Spleen (tissue), 13 donors: ENCODE results near the gene PCAT7. TPM values are rescaled to one million over a fixed set of nuclear protein-coding genes. Genes with fewer than 3 reads are reported as not detected.
"Not testable (repeated sequence)": the region's sequence is repeated elsewhere in the genome, so short reads cannot be mapped to it uniquely, and the experiment has no call there.

Experiments
- DNase-seq: peaks from one replicate; pipeline ENCODE4 v3.0.0-alpha.2; 2020
- H3K27ac ChIP-seq, 8 donors: fragments of 200-600 bp; sonication (generic) in 7 of 8; 1 replicate in 4 of 8; 2 replicates in 4 of 8; pipeline versions ENCODE4 v1.5.0 to v1.8.0; 2016 to 2021; ENCODE audit warnings: inconsistent platforms in 4 of 8, mild to moderate bottlenecking in 4 of 8, moderate library complexity in 1 of 8
- H3K27me3 ChIP-seq, 7 donors: fragments of 200-600 bp; sonication (generic) in 6 of 7; replicated peaks in 1 of 7; 1 replicate in 4 of 7; 2 replicates in 3 of 7; pipeline versions ENCODE4 v1.5.0 to v1.8.0; 2016 to 2021; ENCODE audit warnings: inconsistent platforms in 3 of 7, mild to moderate bottlenecking in 1 of 7
- H3K36me3 ChIP-seq, 6 donors: fragments of 200-600 bp; sonication (generic) in 5 of 6; 1 replicate in 4 of 6; 2 replicates in 2 of 6; pipeline versions ENCODE4 v1.5.0 to v1.8.0; 2016 to 2021; ENCODE audit warnings: inconsistent platforms in 2 of 6
- H3K4me1 ChIP-seq, 6 donors: fragments of 200-600 bp; sonication (generic) in 5 of 6; 1 replicate in 3 of 6; 2 replicates in 3 of 6; pipeline versions ENCODE4 v1.5.0 to v1.8.0; 2016 to 2021; ENCODE audit warnings: inconsistent platforms in 3 of 6
- H3K4me3 ChIP-seq, 8 donors: fragments of 200-600 bp; sonication (generic) in 7 of 8; 1 replicate in 4 of 8; 2 replicates in 4 of 8; pipeline versions ENCODE4 v1.5.0 to v1.8.0; 2016 to 2021; ENCODE audit warnings: inconsistent platforms in 4 of 8, mild to moderate bottlenecking in 4 of 8, moderate library complexity in 2 of 8
- H3K9me3 ChIP-seq, 8 donors: fragments of 200-600 bp; sonication (generic) in 7 of 8; 1 replicate in 4 of 8; 2 replicates in 4 of 8; pipeline versions ENCODE4 v1.5.0 to v1.8.0; 2016 to 2021; ENCODE audit warnings: inconsistent platforms in 4 of 8
- CTCF ChIP-seq, 11 experiments: fragments of 200-600 bp in 7 of 11; fragments of 450-650 bp in 4 of 11; sonication (generic) in 4 of 11; IDR thresholded peaks in 8 of 11; conservative IDR thresholded peaks in 3 of 11; 1 replicate in 7 of 11; 2 replicates in 4 of 11; pipeline versions ENCODE4 v1.4.0 to v1.8.0; 2016 to 2021; ENCODE audit warnings: antibody characterized with exemption in 11 of 11, inconsistent platforms in 4 of 11, mild to moderate bottlenecking in 1 of 11
- POLR2A ChIP-seq, 3 donors: fragments of 450-650 bp; IDR thresholded peaks; one replicate each; pipeline ENCODE4 v1.5.1; 2017; ENCODE audit warnings: antibody characterized with exemption in 3 of 3, mild to moderate bottlenecking in 1 of 3
- POLR2AphosphoS5 ChIP-seq, 3 donors: sonication (generic); formaldehyde crosslinking; IDR thresholded peaks; one replicate each; pipeline ENCODE4 v1.5.1; 2017; ENCODE audit warnings: antibody characterized with exemption in 3 of 3
- WGBS, 5 donors: extraction: QIAGEN DNeasy Blood & Tissue Kit in 3 of 5; methylation state at CpG; one replicate each; pipeline versions ENCODE4 v1.1.5 to v1.1.7; 2013 to 2018; 5-methylcytosine and 5-hydroxymethylcytosine counted together
- intact Hi-C: fragments of 100-400 bp; cut with DNase I; formaldehyde crosslinking; loops from one replicate; pipeline ENCODE4 v1.15.0; 2023; ENCODE audit warnings: low total_unique reads
- long read RNA-seq, 2 donors: transcript quantifications; one replicate each; lab custom pipeline, GENCODE V29; 2026
- polyA plus RNA-seq, 3 donors: library from polyadenylated mRNA; stranded (reverse); fragments of 200-250 nt; gene quantifications; one replicate each; pipeline ENCODE4 v1.2.1, GENCODE V29; 2013
- total RNA-seq, 7 donors: library from RNA; depleted of rRNA in 3 of 7; stranded (reverse); fragments of >200 nt in 3 of 7; fragmentation: NEBNext Ultra II Directional in 4 of 7; extraction: Animal tissue kit (Norgen Biotek cat#: 25700) in 4 of 7; gene quantifications; one replicate each; pipeline versions ENCODE4 v1.1.0 to v1.2.1, GENCODE V29; 2016 to 2021
- donor health status: healthy with polysubstance abuse.
- donor health status: DM: no; HTN: no; CAD: no; lungs with moderate emphysema.
- donor health status: DM: no; HTN: no; CAD: no.
- donor health status: Bipolar disorder and iron deficiency.
- donor health status: healthy.
- donor health status: DM: no; HTN: no; CAD: no.
- donor health status: DM: yes; HTN: yes; CAD: no.

PCAT7 gene
- not detected for total RNA-seq
- polyA plus RNA-seq = under 1 TPM in 2 of 3 donors, not detected in 1; 0.03 to 0.05 TPM
- long read RNA-seq, donor 1 = 0 reads
- long read RNA-seq, donor 2, partial matches to known transcripts = 0 of 7 reads
- long read RNA-seq, donor 2, other reads (novel, unspliced or antisense) = 7 of 7 reads

GRCh38 chr9:94554439-94555331 lies at the start of gene PCAT7:
TSS of gene PCAT7 (plus strand) at chr9:94555083.
- no peaks in the 10 kb centered on the region for H3K36me3 ChIP-seq
- H3K9me3 ChIP-seq = no peaks in the 10 kb centered on the region
- no peak within 1 kb of the TSS for H3K27ac ChIP-seq
- intact Hi-C loops = no loop called here
- TF ChIP-seq POLR2AphosphoS5 (IDR thresholded peaks at IDR 0.05) (no peak), CTCF (IDR thresholded peaks at IDR 0.05 in 8 of 11, conservative IDR thresholded peaks at IDR 0.05 in 3 of 11) (peak in 4 of 11 experiments; percentile 9 to 20 (median 15))
- no peak for DNase-seq
- peaks cover 0 to 16% (median 0%) of the 10 kb centered on the region in 7 donors for H3K27me3 ChIP-seq
- 79 to 83% (median 81%) methylated on average over 39 to 40 of the region's 40 CpGs for WGBS, 5 donors
- H3K4me1 ChIP-seq = no peaks in the 10 kb centered on the region
- no peak within 1 kb of the TSS for H3K4me3 ChIP-seq

DNA sequence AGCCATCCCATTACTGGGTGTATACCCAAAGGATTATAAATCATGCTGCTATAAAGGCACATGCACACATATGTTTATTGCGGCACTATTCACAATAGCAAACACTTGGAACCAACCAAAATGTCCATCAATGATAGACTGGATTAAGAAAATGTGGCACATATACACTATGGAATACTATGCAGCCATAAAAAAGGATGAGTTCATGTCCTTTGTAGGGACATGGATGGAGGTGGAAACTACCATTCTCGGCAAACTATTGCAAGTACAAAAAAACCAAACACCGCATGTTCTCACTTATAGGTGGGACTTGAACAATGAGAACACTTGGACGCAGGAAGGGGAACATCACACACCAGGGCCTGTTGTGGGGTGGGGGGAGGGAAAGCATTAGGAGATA lies 48.5 kb upstream of the PCAT7 start:
- H3K27ac ChIP-seq, H3K9me3 ChIP-seq, H3K4me1 ChIP-seq, H3K36me3 ChIP-seq, H3K4me3 ChIP-seq, intact Hi-C loops, DNase-seq: not testable (repeated sequence)
- H3K27me3 ChIP-seq = peaks cover 0 to 23% (median 0%) of the 10 kb centered on the region in 7 donors
- WGBS, 5 donors = 93 to 99% (median 98%) methylated on average over 4 of the region's 4 CpGs

DNA sequence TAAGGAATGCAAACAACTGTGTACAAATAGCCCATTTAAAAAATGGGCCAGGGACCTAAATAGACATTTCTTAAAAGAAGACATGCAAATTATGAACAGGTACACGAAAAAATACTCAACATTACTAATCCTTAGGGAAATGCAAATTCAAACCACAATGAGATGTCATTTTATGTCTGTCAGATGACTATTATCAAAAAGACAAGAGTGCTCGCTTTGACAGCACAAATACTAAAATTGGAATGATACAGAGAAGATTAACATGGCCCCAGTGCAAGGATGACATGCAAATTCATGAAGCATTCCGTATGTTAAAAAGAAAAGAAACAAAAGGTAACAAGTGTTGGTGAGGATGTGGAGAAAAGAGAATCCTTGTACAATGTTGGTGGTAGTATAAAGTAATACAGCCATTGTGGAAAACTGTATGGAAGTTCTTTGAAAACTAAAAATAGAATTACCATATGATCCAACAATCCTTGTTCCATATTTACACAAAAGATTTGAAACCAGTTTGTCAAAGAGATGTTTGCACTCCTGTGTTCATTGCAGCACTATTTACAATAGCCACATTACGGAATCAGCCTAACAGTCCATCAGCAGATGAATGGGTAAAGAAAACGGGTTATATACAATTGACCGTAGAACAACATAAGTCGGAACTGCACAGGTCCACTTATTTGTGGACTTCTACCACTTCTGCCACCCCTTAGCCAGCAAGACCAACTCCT lies 47.2 kb upstream of the PCAT7 start:
- Histone ChIP-seq H3K27ac (no peak overlapping the region), H3K36me3 (no peaks in the 10 kb centered on the region), H3K9me3 (peaks cover 0 to 3% (median 0%) of the 10 kb centered on the region in 8 donors), H3K27me3 (peaks cover 0 to 14% (median 0%) of the 10 kb centered on the region in 7 donors), H3K4me3 (no peak overlapping the region), H3K4me1 (no peaks in the 10 kb centered on the region)
- DNase-seq = no peak
- 80 to 88% (median 85%) methylated on average over 7 of the region's 7 CpGs for WGBS, 5 donors
- TF ChIP-seq POLR2A (IDR thresholded peaks at IDR 0.05) (no peak), CTCF (IDR thresholded peaks at IDR 0.05 in 8 of 11, conservative IDR thresholded peaks at IDR 0.05 in 3 of 11) (no peak), POLR2AphosphoS5 (IDR thresholded peaks at IDR 0.05) (no peak)
- intact Hi-C loops = no loop called here

DNA sequence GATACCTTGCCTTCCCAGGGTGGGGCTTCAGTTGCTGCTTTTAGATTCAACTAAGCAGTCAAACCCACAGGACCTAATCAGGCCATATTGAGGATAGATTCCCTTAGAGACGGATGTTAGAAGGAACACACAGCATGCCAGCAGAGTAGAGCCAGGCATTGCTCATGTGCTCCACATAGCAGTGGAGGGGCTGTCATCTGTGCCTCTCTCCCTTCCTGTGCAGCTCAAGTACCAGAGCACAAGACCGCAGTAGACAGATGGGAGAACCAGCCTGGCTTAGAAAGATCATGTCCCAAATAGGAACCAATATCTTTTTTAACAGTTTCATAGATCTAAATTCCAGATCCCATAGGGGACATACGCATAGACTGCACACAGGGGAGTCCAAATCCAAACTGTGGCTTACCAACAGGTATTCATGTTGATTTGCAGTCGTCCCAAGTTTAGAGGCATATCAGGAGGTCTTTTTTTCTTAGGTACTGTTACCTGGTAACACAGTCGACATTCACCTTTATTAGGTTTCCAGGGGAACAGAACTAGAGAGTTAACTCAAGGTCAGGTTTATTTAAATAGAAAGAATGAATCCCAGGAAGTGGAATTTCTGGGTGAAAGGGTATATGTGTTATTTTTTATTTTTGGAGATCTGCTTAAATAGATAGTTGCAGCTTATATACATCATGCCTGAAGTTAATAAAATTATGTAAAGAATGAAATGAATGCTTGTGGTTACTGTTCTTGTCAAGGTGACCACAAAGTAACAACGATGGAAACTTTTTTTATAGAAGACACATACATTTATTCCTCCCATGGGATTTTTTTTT lies 43.5 kb upstream of the PCAT7 start:
- Histone ChIP-seq H3K27ac (no peak overlapping the region), H3K27me3 (no peaks in the 10 kb centered on the region), H3K4me3 (no peak overlapping the region), H3K4me1 (no peaks in the 10 kb centered on the region), H3K36me3 (no peaks in the 10 kb centered on the region), H3K9me3 (peaks cover 0 to under 1% (median 0%) of the 10 kb centered on the region in 8 donors)
- no peak for DNase-seq
- TF ChIP-seq CTCF (IDR thresholded peaks at IDR 0.05 in 8 of 11, conservative IDR thresholded peaks at IDR 0.05 in 3 of 11) (no peak), POLR2AphosphoS5 (IDR thresholded peaks at IDR 0.05) (no peak), POLR2A (IDR thresholded peaks at IDR 0.05) (no peak)
- 56 to 64% (median 57%) methylated on average over 6 of the region's 6 CpGs for WGBS, 5 donors
- intact Hi-C loops = no loop called here
